Measurements from ENCODE around the gene FRY.

- no peak for TF ChIP-seq CTCF (IDR thresholded peaks at IDR 0.05 in 8 of 11, conservative IDR thresholded peaks at IDR 0.05 in 3 of 11)
- TF ChIP-seq POLR2A (IDR thresholded peaks at IDR 0.05): no peak
Observed at GRCh38 chr13:32264407-32264806, 232.8 kb downstream of the FRY start.
